ENCODE measurements around the gene MEX3C. TPM values are rescaled to one million over a fixed set of nuclear protein-coding genes. Genes with fewer than 3 reads are reported as not detected.

Gene MEX3C
- total and polyA plus RNA-seq, 2 of the 4 experiments (the other 2 are of a cell fraction), result 26.0 to 50.9 TPM

GRCh38 chr18:51125976-51126375 lies 71.5 kb downstream of the MEX3C start:
- POLR2A ChIA-PET (ENCODE audit: unreplicated experiment), result no interaction called here
- H3K27me3 ChIP-seq (ENCODE audit: control insufficient read depth, insufficient read depth, low read length), result no peaks in the 10 kb centered on the region
- no peak overlapping the region for H3K9ac ChIP-seq (ENCODE audit: low read depth, low read length)
- H2AFZ ChIP-seq (replicated peaks; ENCODE audit: low read length, poor library complexity), result no peak overlapping the region
- H3K27ac ChIP-seq (ENCODE audit: insufficient read depth, low read length), result no peak overlapping the region
- dilution Hi-C loops (cut with HindIII; ENCODE audit: low sequenced_read_pairs, unreplicated experiment) (no loop called here), in situ Hi-C loops (cut with MboI; ENCODE audit: low sequenced_read_pairs) (no loop called here), intact Hi-C loops (cut with micrococcal nuclease) (no loop called here)
- ATAC-seq (ENCODE audit: low read depth) (no peak), DNase-seq (no peak)
- H2BK120ac ChIP-seq (ENCODE audit: low read depth, low read length), result no peak overlapping the region
- H3K4ac ChIP-seq (ENCODE audit: low read depth, low read length), result no peak overlapping the region
- WGBS, 2 experiments (ENCODE audit: extremely low coverage in 2 of 2, insufficient read length in 1 of 2), result no CpG with 5 or more reads among the region's 2 CpGs
- H2BK20ac ChIP-seq (ENCODE audit: low read depth, low read length), result no peak overlapping the region
- H2BK15ac ChIP-seq (ENCODE audit: low read depth, low read length), result no peak overlapping the region
- H3K56ac ChIP-seq (ENCODE audit: extremely low read depth, insufficient read depth, low read length), result no peak overlapping the region
- no peak overlapping the region for H4K5ac ChIP-seq (ENCODE audit: low read depth, low read length)
- H4K91ac ChIP-seq (ENCODE audit: insufficient read depth, low read depth, low read length), result no peak overlapping the region
- CTCF ChIA-PET, result no interaction called here
- H3K4me2 ChIP-seq (ENCODE audit: low read depth, low read length), result no peak overlapping the region
- no peak overlapping the region for H2AK9ac ChIP-seq (replicated peaks; ENCODE audit: low read depth, low read length, poor library complexity)
- no peak overlapping the region for H3K4me3 ChIP-seq (ENCODE audit: insufficient read depth, low read depth, low read length)
- no peak for TF ChIP-seq RFX5 (IDR thresholded peaks at IDR 0.05; ENCODE audit: low read depth, low read length)
- TF ChIP-seq FOS (IDR thresholded peaks at IDR 0.05; ENCODE audit: low read depth, low read length), result no peak
- TF ChIP-seq, protein P1, sequence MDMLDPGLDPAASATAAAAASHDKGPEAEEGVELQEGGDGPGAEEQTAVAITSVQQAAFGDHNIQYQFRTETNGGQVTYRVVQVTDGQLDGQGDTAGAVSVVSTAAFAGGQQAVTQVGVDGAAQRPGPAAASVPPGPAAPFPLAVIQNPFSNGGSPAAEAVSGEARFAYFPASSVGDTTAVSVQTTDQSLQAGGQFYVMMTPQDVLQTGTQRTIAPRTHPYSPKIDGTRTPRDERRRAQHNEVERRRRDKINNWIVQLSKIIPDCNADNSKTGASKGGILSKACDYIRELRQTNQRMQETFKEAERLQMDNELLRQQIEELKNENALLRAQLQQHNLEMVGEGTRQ (IDR thresholded peaks at IDR 0.05; ENCODE audit: low read depth, low read length), result no peak
- TF ChIP-seq ELK1 (IDR thresholded peaks at IDR 0.05; ENCODE audit: borderline replicate concordance, low read depth, low read length), result no peak
- no peak for TF ChIP-seq SMC3 (IDR thresholded peaks at IDR 0.05; ENCODE audit: low read depth, low read length)
- no peak for TF ChIP-seq POLR2A (IDR thresholded peaks at IDR 0.05; ENCODE audit: low read depth, low read length)
- TF ChIP-seq MAFK (IDR thresholded peaks at IDR 0.05; ENCODE audit: low read depth, low read length), result no peak
- TF ChIP-seq MAZ (IDR thresholded peaks at IDR 0.05; ENCODE audit: borderline replicate concordance, low read depth, low read length), result no peak
- no peak for TF ChIP-seq CEBPB (IDR thresholded peaks at IDR 0.05; ENCODE audit: low read depth, low read length)
- TF ChIP-seq BHLHE40 (IDR thresholded peaks at IDR 0.05; ENCODE audit: low read depth, low read length), result no peak
- TF ChIP-seq CHD1 (IDR thresholded peaks at IDR 0.05; ENCODE audit: low read depth, low read length), result no peak
- no peaks in the 10 kb centered on the region for H3K36me3 ChIP-seq (ENCODE audit: control insufficient read depth, insufficient read depth, low read length)
- H2BK5ac ChIP-seq (ENCODE audit: low read depth, low read length, poor library complexity, severe bottlenecking), result no peak overlapping the region
- BruUV-seq (replicated peaks), result no TSS peak
- no peaks in the 10 kb centered on the region for H4K20me1 ChIP-seq (ENCODE audit: insufficient read depth, low read length)
- no peak overlapping the region for H2AK5ac ChIP-seq (ENCODE audit: low read depth, low read length)
- H3K23ac ChIP-seq (ENCODE audit: low read depth, low read length), result no peak overlapping the region
- no peaks in the 10 kb centered on the region for H3K9me1 ChIP-seq (ENCODE audit: insufficient read depth, low read length)
- no peaks in the 10 kb centered on the region for H3K79me1 ChIP-seq (ENCODE audit: low read depth in 1 of 2, low read length in 2 of 2)
- H3K18ac ChIP-seq (ENCODE audit: low read depth, low read length), result no peak overlapping the region
- H4K8ac ChIP-seq (ENCODE audit: low read depth in 2 of 2, low read length in 2 of 2), result no peak overlapping the region
- peaks cover 3% of the 10 kb centered on the region for H3K9me3 ChIP-seq (ENCODE audit: control insufficient read depth, insufficient read depth, low read length)
- H3K14ac ChIP-seq (replicated peaks; ENCODE audit: low read depth, low read length), result no peak overlapping the region
- H3K4me1 ChIP-seq (ENCODE audit: control insufficient read depth, insufficient read depth, low read length), result no peaks in the 10 kb centered on the region
